Caco-2 (cell line): ENCODE data around the gene OR6M1. TPM values are rescaled to one million over a fixed set of nuclear protein-coding genes. Genes with fewer than 3 reads are reported as not detected.

ENCODE experiments used
- BruUV-seq: library from RNA; stranded (reverse); fragments of 400-500 nt; replicated peaks from 2 replicates; lab custom pipeline; 2021; lab: Mats Ljungman, UMichigan
- CTCF ChIA-PET: fragments of 300-600 bp; sonication (Branson Sonifier 250); formaldehyde crosslinking; loops from one replicate; lab custom pipeline; 2022; ENCODE audit warnings: antibody characterized with exemption; lab: Charles Lee
- POLR2A ChIA-PET: fragments of 300-600 bp; sonication (Branson Sonifier 250); formaldehyde crosslinking; loops from one replicate; lab custom pipeline; 2022; ENCODE audit warnings: antibody characterized with exemption; lab: Charles Lee
- DNase-seq, 2 experiments: peaks; one replicate each; pipeline versions ENCODE4 v3.0.0 to v3.0.0-alpha.2; 2020 to 2022
- H3K27me3 ChIP-seq: replicated peaks from 2 replicates; pipeline ENCODE4 v1.6.0; 2011; ENCODE audit warnings: low read length; ENCODE audit not compliant: control insufficient read depth, insufficient read depth
- H3K36me3 ChIP-seq: 2 replicates; pipeline ENCODE4 v1.5.1; 2011; ENCODE audit warnings: low read length; ENCODE audit not compliant: control insufficient read depth, insufficient read depth
- H3K4me1 ChIP-seq: fragments of 250-450 bp; sonication (Bioruptor Pico); 2 replicates; pipeline ENCODE4 v1.5.1; 2020; ENCODE audit warnings: mild to moderate bottlenecking
- H3K4me3 ChIP-seq: 2 replicates; pipeline ENCODE4 v1.5.1; 2011; ENCODE audit warnings: low read depth, mild to moderate bottlenecking, control low read depth, low read length
- H3K9me3 ChIP-seq: fragments of 250-450 bp; sonication (Bioruptor Pico); 2 replicates; pipeline ENCODE4 v1.5.1; 2020; ENCODE audit warnings: mild to moderate bottlenecking, moderate library complexity
- H3K27ac Mint-ChIP-seq: one replicate; pipeline ENCODE4 v1.8.0; 2022; ENCODE audit warnings: mixed read lengths; ENCODE audit not compliant: unreplicated experiment
- H3K27me3 Mint-ChIP-seq: one replicate; pipeline ENCODE4 v1.8.0; 2022; ENCODE audit warnings: mixed read lengths; ENCODE audit not compliant: insufficient read depth, unreplicated experiment
- H3K36me3 Mint-ChIP-seq: one replicate; pipeline ENCODE4 v1.8.0; 2022; ENCODE audit warnings: mild to moderate bottlenecking, mixed read lengths; ENCODE audit not compliant: insufficient read depth, unreplicated experiment
- H3K4me1 Mint-ChIP-seq: one replicate; pipeline ENCODE4 v1.8.0; 2022; ENCODE audit warnings: low read depth, mixed read lengths; ENCODE audit not compliant: unreplicated experiment
- H3K4me3 Mint-ChIP-seq: one replicate; pipeline ENCODE4 v1.8.0; 2022; ENCODE audit warnings: mild to moderate bottlenecking, moderate library complexity, mixed read lengths; ENCODE audit not compliant: unreplicated experiment
- H3K9me3 Mint-ChIP-seq: one replicate; pipeline ENCODE4 v1.8.0; 2022; ENCODE audit warnings: mixed read lengths; ENCODE audit not compliant: unreplicated experiment
- CTCF ChIP-seq, 2 experiments: fragments of 200-600 bp in 1 of 2; IDR thresholded peaks; 1 replicate in 1 of 2; 2 replicates in 1 of 2; pipeline versions ENCODE4 v1.5.1 to v1.8.0; 2011 to 2022; ENCODE audit warnings: antibody characterized with exemption in 1 of 2, control low read depth in 1 of 2, inconsistent platforms in 1 of 2, low read depth in 1 of 2, low read length in 1 of 2, mild to moderate bottlenecking in 1 of 2, moderate library complexity in 1 of 2; ENCODE audit not compliant: insufficient read depth in 1 of 2, severe bottlenecking in 1 of 2, unreplicated experiment in 1 of 2
- intact Hi-C: fragments of 100-400 bp; cut with micrococcal nuclease; formaldehyde crosslinking; loops from one replicate; pipeline ENCODE4 v1.10.0; 2022; ENCODE audit not compliant: unreplicated experiment
- total RNA-seq: library from RNA; stranded (reverse); gene quantifications from 2 replicates; pipeline ENCODE4 v1.2.3, GENCODE V29; 2022

OR6M1 gene
- total RNA-seq, 1 experiment from 2014 or later = not detected

GRCh38 chr11:123797541-123797940 is 8.6 kb downstream of the OR6M1 start:
- Mint-ChIP-seq H3K9me3 (peaks cover 28% of the 10 kb centered on the region), H3K4me3 (no peak overlapping the region), H3K36me3 (peaks cover 6% of the 10 kb centered on the region), H3K4me1 (peaks cover 31% of the 10 kb centered on the region), H3K27me3 (peaks cover 3% of the 10 kb centered on the region), H3K27ac (no peak overlapping the region)
- POLR2A ChIA-PET = no interaction called here
- no peak for TF ChIP-seq CTCF (IDR thresholded peaks at IDR 0.05; ENCODE audit: insufficient read depth in 1 of 2, low read depth in 1 of 2, low read length in 1 of 2, severe bottlenecking in 1 of 2, unreplicated experiment in 1 of 2)
- no peak overlapping the region for H3K4me3 ChIP-seq
- DNase-seq = no peak
- BruUV-seq = no TSS peak
- CTCF ChIA-PET = no interaction called here
- H3K4me1 ChIP-seq = peaks cover 7% of the 10 kb centered on the region; the same call in 1 of the 2 replicates
- no peaks in the 10 kb centered on the region for H3K27me3 ChIP-seq
- intact Hi-C loops = no loop called here
- no peaks in the 10 kb centered on the region for H3K9me3 ChIP-seq
- no peaks in the 10 kb centered on the region for H3K36me3 ChIP-seq

- no peak overlapping the region for H3K4me3 ChIP-seq
- no peak for DNase-seq
- BruUV-seq = no TSS peak
- ChIA-PET POLR2A (no interaction called here), CTCF (no interaction called here)
- peaks cover 3% of the 10 kb centered on the region; the same call in 1 of the 2 replicates for H3K9me3 ChIP-seq
- Mint-ChIP-seq H3K36me3 (peaks cover 6% of the 10 kb centered on the region), H3K4me1 (peaks cover 31% of the 10 kb centered on the region), H3K9me3 (peaks cover 28% of the 10 kb centered on the region), H3K4me3 (no peak overlapping the region), H3K27ac (no peak overlapping the region), H3K27me3 (peaks cover 3% of the 10 kb centered on the region)
- peaks cover 7% of the 10 kb centered on the region; the same call in 1 of the 2 replicates for H3K4me1 ChIP-seq
- no peaks in the 10 kb centered on the region for H3K27me3 ChIP-seq
- intact Hi-C loops = no loop called here
- no peak for TF ChIP-seq CTCF (IDR thresholded peaks at IDR 0.05; ENCODE audit: insufficient read depth in 1 of 2, low read depth in 1 of 2, low read length in 1 of 2, severe bottlenecking in 1 of 2, unreplicated experiment in 1 of 2)
- H3K36me3 ChIP-seq = no peaks in the 10 kb centered on the region
Observed at GRCh38 chr11:123797114-123797513, 9.0 kb downstream of the OR6M1 start.

- no peak overlapping the region for H3K4me3 ChIP-seq
- peaks cover 10% of the 10 kb centered on the region for H3K9me3 ChIP-seq
- H3K36me3 Mint-ChIP-seq = peaks cover 6% of the 10 kb centered on the region
- no peak overlapping the region for H3K27ac Mint-ChIP-seq
- H3K4me1 ChIP-seq = peaks cover 7% of the 10 kb centered on the region; the same call in 1 of the 2 replicates
- H3K9me3 Mint-ChIP-seq = peaks cover 28% of the 10 kb centered on the region
- no peaks in the 10 kb centered on the region for H3K36me3 ChIP-seq
- H3K27me3 Mint-ChIP-seq = peaks cover 1% of the 10 kb centered on the region
- TF ChIP-seq CTCF (IDR thresholded peaks at IDR 0.05; ENCODE audit: insufficient read depth in 1 of 2, low read depth in 1 of 2, low read length in 1 of 2, severe bottlenecking in 1 of 2, unreplicated experiment in 1 of 2) = no peak
- intact Hi-C loops = no loop called here
- peaks cover 31% of the 10 kb centered on the region for H3K4me1 Mint-ChIP-seq
- POLR2A ChIA-PET = no interaction called here
- DNase-seq = no peak
- CTCF ChIA-PET = no interaction called here
- no peak overlapping the region for H3K4me3 Mint-ChIP-seq
- no peaks in the 10 kb centered on the region for H3K27me3 ChIP-seq
- no TSS peak for BruUV-seq
Observed at GRCh38 chr11:123796226-123796625, 9.9 kb downstream of the OR6M1 start.
